Measurements from ENCODE around the gene PARD6A.

PARD6A gene, protein sequence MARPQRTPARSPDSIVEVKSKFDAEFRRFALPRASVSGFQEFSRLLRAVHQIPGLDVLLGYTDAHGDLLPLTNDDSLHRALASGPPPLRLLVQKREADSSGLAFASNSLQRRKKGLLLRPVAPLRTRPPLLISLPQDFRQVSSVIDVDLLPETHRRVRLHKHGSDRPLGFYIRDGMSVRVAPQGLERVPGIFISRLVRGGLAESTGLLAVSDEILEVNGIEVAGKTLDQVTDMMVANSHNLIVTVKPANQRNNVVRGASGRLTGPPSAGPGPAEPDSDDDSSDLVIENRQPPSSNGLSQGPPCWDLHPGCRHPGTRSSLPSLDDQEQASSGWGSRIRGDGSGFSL

GRCh38 chr16:67660564-67661028 lies at the start of gene PARD6A:
PARD6A (plus strand) TSS chr16:67660960; CDS start chr16:67661039, 79 bp downstream.
- DNase-seq (ENCODE audit: low read depth in 2 of 2): peak; percentile 93 to 96

GRCh38 chr16:67613808-67614207 lies 47.0 kb upstream of the PARD6A start:
- peak; percentile 2 to 4 for DNase-seq (ENCODE audit: low read depth in 2 of 2)

DNA sequence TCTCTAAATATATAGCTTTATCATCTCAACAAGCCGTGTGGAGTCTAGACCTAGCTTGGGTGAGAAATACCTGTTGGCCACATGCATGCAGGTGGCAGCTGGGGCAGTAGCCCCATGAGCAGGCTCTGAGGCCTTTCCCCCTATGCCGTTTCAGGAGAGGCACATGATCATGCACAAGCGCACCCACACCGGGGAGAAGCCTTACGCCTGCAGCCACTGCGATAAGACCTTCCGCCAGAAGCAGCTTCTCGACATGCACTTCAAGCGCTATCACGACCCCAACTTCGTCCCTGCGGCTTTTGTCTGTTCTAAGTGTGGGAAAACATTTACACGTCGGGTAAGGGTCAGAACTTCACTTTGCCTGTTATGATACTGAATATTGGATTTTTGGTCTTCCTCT lies 32.5 kb upstream of the PARD6A start:
- no peak for DNase-seq (ENCODE audit: low read depth in 2 of 2)

DNA sequence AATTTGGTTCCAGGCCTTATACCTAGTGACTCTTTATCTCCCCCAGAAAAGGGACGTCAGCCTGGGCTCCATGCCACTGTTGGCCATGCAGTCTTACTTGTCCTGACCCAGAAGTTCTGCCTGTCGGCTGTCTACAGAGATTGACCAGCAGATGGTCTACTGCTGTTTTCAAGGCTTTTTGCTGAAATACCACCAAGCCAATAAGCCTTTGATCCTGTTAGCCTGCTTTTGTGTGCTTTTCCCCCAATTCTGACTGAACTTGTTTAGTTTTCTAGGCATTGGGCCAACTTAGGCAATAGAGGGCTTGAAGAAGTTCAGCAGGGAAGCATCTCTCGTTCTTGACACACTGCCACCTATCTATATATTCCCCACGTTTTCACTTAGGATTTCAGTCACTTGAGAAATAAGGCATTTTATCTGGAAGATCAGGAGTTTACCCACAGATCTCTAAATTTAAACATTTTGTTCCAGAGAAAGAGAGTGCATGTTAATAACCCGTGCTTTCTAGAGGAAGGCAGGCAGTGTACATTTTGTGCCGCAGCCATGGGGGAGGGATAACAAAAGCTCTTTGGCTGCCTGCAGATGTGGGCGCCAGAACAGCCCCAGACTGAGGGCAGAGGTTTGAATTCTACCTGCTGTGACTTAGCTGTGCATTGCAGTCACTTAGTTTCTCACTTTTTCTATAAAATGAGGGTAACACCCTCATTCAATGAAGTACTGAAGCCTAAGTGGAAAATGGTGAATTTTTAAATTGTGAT lies 28.2 kb upstream of the PARD6A start:
- no peak for DNase-seq (ENCODE audit: low read depth in 2 of 2)

DNA sequence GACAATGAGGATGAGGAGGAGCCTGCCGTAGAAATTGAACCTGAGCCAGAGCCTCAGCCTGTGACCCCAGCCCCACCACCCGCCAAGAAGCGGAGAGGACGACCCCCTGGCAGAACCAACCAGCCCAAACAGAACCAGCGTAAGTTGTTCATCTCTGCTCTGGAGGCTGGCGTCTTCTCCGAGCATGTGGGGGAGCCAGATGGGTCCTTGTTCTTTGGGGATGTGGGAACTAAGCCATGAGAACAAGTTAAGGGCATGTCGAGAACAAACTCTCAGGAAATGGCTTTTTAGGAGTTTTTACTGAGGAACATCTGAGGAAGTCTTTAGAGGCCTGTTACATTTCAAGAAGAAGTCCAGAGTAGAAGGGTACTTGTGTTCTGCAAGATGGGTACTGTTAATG lies 24.0 kb upstream of the PARD6A start:
- DNase-seq (ENCODE audit: low read depth in 2 of 2): no peak

- DNase-seq (ENCODE audit: low read depth in 2 of 2): no peak
These were observed 23.1 kb upstream of the PARD6A start for GRCh38 chr16:67637625-67638024.

GRCh38 chr16:67641779-67642708 lies 18.7 kb upstream of the PARD6A start:
- no peak for DNase-seq (ENCODE audit: low read depth in 2 of 2)

- DNase-seq (ENCODE audit: low read depth in 2 of 2): no peak
These were observed 16.7 kb upstream of the PARD6A start for GRCh38 chr16:67644038-67644437.

- no peak for DNase-seq (ENCODE audit: low read depth in 2 of 2)
These were observed 15.2 kb upstream of the PARD6A start for GRCh38 chr16:67645397-67646121.

DNA sequence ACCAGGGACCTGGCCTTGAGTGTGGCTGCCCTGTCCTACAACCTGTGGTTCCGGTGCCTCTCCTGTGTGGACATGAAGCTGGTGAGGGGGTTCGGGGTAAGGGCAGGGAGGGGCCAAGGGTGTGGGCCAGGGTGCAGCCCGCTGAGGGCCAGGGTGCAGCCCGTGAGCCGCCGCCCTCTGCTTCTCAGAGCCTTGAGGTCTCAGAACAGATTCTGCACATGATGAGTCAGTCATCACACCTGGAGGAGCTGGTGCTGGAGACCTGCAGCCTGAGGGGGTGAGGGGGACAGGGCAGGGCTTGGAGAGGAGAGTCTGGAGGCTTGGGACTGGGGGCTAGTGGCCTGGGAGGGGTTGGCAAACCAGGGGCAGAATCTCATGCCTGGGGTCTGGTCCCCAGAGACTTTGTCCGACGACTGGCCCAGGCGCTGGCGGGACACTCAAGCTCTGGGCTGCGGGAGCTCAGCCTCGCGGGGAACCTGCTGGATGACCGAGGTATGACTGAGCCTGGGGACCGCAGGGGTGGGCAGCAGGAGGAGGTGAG lies 13.6 kb upstream of the PARD6A start:
- no peak for DNase-seq (ENCODE audit: low read depth in 2 of 2)

DNA sequence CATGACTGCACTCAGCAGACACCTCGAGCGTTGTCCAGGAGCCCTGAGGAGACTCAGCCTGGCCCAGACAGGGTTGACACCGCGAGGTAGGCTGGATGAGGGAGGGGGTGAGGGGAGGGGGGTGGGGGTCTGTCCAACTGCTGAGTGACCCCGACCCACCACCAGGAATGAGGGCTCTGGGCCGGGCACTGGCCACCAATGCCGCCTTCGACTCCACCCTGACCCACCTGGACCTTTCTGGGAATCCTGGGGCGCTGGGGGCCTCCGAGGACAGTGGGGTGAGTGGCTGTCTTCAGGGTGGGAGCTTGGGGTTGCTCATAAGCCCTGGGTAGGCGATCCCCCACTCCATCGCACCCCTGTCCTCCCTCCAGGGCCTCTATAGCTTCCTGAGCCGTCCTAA lies 13.1 kb upstream of the PARD6A start:
- no peak for DNase-seq (ENCODE audit: low read depth in 2 of 2)

DNA sequence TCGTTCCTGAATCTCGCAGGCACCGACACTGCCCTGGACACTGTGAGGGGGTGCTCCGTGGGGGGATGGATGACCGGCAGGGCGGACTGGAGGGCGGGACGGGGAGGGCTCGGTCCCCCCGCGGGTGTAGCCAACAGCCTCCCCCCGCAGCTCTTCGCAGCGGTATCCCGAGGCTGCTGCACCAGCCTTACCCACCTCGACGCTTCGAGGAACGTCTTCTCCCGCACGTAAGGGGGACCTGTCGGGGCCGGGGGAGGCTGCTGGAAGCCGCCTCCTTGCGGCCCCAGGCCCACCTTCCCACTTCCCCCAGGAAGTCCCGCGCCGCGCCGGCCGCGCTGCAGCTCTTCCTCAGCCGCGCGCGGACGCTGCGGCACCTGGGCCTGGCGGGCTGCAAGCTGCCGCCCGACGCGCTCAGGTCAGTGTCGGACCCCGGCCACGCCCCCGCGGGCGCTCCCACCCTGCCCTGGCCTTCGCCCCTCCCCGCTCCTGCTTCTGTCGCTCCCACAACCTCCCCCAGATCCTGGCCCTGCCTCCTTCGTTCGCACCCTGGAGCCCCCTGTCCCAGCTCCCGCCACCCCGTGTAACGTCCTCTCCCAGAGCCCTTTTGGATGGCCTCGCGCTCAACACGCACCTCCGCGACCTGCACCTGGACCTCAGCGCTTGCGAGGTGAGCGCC lies 12.5 kb upstream of the PARD6A start:
- no peak for DNase-seq (ENCODE audit: low read depth in 2 of 2)

- no peak for DNase-seq (ENCODE audit: low read depth in 2 of 2)
These were observed 11.9 kb upstream of the PARD6A start for GRCh38 chr16:67648764-67649407.

- no peak for DNase-seq (ENCODE audit: low read depth in 2 of 2)
These were observed 11.2 kb upstream of the PARD6A start for GRCh38 chr16:67649494-67649931.

DNA sequence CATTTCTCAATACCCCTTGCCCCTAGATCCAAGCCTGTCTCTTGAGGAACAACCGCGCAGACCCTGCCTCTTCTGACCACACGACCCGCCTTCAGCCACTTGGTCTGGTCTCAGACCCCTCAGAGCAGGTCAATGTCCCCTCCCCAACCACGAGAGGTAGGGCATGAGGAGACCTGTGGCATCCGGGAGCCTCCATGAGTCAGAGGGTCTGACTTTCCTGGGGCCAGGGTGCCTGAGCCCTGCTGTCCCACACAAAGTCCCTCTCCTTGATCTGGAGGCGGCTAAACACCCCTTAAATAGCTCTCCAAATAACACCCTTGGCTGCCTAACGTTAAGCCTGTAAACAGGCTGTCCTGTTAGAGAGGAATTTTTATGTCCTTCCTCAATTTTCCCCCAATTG lies 10.7 kb upstream of the PARD6A start:
- no peak for DNase-seq (ENCODE audit: low read depth in 2 of 2)

GRCh38 chr16:67651039-67651438 lies 9.7 kb upstream of the PARD6A start:
- DNase-seq (ENCODE audit: low read depth in 2 of 2): no peak

DNA sequence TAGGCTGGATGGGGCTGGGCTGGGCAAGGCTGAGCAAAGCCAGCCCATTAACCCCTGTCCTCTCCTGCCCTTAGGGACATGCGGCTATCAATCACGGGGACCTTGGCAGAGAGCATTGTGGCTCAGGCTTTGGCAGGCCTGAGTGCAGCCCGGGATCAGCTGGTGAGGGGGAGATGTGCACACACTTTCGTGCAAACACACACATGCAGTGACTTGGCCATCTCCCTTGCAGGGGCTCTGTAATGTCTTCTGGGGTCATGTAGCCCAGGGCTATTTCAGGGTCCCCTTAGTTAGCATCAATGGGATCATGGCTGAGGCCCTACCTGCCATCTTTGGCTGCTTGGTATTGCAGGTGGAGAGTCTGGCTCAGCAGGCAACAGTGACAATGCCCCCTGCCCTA lies 8.9 kb upstream of the PARD6A start:
- DNase-seq (ENCODE audit: low read depth in 2 of 2): no peak

- DNase-seq (ENCODE audit: low read depth in 2 of 2): no peak
These were observed 8.1 kb upstream of the PARD6A start for GRCh38 chr16:67652578-67653127.

DNA sequence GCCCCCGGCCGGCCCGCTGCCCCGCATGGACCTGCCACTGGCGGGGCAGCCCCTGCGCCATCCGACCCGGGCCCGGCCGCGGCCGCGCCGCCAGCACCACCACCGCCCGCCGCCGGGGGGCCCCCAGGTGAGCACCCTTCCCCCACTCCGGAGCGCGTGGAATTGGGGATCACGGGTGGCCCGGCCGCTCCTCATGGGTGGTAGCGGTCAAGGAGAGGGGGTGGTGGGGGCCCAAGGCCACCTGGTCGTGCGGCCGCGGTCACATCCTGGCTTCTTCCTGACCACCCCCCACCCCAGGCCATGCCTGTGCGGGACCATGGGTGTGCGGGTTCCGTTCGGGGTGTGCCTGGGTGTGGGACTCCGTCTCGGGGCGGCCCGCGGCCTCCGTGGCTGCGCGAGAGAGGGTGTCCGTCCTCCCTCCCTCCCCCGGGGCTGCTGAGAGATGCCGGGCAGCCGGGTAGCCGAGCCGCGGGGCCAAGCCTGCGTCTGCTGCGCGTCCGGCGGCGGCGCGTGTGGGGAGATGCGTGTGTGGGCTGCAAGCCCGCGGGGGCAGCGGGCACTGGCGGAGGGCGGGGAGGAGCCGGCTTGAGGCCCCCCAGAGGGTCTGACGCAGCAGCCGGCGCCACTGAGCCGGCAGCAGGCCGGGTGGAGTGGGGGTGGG lies 7.5 kb upstream of the PARD6A start:
- no peak for DNase-seq (ENCODE audit: low read depth in 2 of 2)
